ENCODE data around the gene LRMDA.

The LRMDA gene

GRCh38 chr10:75435291-75435690 is 3.9 kb downstream of the LRMDA start:
- DNase-seq (ENCODE audit: low read depth), result no peak
- no peak for TF ChIP-seq CTCF (IDR thresholded peaks at IDR 0.05; ENCODE audit: low read depth, low read length, missing control alignments)
- in situ Hi-C loops (cut with HindIII; ENCODE audit: low sequenced_read_pairs), result no loop called here
- no peak overlapping the region for H3K4me3 ChIP-seq (ENCODE audit: low read depth, low read length)

GRCh38 chr10:75436896-75437295 is 5.5 kb downstream of the LRMDA start:
- in situ Hi-C loops (cut with HindIII; ENCODE audit: low sequenced_read_pairs), result no loop called here
- TF ChIP-seq CTCF (IDR thresholded peaks at IDR 0.05; ENCODE audit: low read depth, low read length, missing control alignments), result no peak
- DNase-seq (ENCODE audit: low read depth), result no peak
- no peak overlapping the region for H3K4me3 ChIP-seq (ENCODE audit: low read depth, low read length)

GRCh38 chr10:75437693-75438092 is 6.3 kb downstream of the LRMDA start:
- DNase-seq (ENCODE audit: low read depth), result no peak
- in situ Hi-C loops (cut with HindIII; ENCODE audit: low sequenced_read_pairs), result no loop called here
- H3K4me3 ChIP-seq (ENCODE audit: low read depth, low read length), result no peak overlapping the region
- no peak for TF ChIP-seq CTCF (IDR thresholded peaks at IDR 0.05; ENCODE audit: low read depth, low read length, missing control alignments)

GRCh38 chr10:75438275-75438674 is 6.9 kb downstream of the LRMDA start:
- TF ChIP-seq CTCF (IDR thresholded peaks at IDR 0.05; ENCODE audit: low read depth, low read length, missing control alignments), result no peak
- in situ Hi-C loops (cut with HindIII; ENCODE audit: low sequenced_read_pairs), result no loop called here
- H3K4me3 ChIP-seq (ENCODE audit: low read depth, low read length), result no peak overlapping the region
- no peak for DNase-seq (ENCODE audit: low read depth)

GRCh38 chr10:75439811-75440210 is 8.4 kb downstream of the LRMDA start:
- DNase-seq (ENCODE audit: low read depth), result no peak
- in situ Hi-C loops (cut with HindIII; ENCODE audit: low sequenced_read_pairs), result no loop called here
- TF ChIP-seq CTCF (IDR thresholded peaks at IDR 0.05; ENCODE audit: low read depth, low read length, missing control alignments), result no peak
- H3K4me3 ChIP-seq (ENCODE audit: low read depth, low read length), result no peak overlapping the region

- H3K4me3 ChIP-seq (ENCODE audit: low read depth, low read length), result no peak overlapping the region
- in situ Hi-C loops (cut with HindIII; ENCODE audit: low sequenced_read_pairs), result no loop called here
- DNase-seq (ENCODE audit: low read depth), result no peak
- TF ChIP-seq CTCF (IDR thresholded peaks at IDR 0.05; ENCODE audit: low read depth, low read length, missing control alignments), result no peak
These were observed 8.9 kb downstream of the LRMDA start for GRCh38 chr10:75440271-75440793.

- H3K4me3 ChIP-seq (ENCODE audit: low read depth, low read length), result no peak overlapping the region
- no peak for DNase-seq (ENCODE audit: low read depth)
- in situ Hi-C loops (cut with HindIII; ENCODE audit: low sequenced_read_pairs), result no loop called here
- no peak for TF ChIP-seq CTCF (IDR thresholded peaks at IDR 0.05; ENCODE audit: low read depth, low read length, missing control alignments)
These were observed 9.8 kb downstream of the LRMDA start for GRCh38 chr10:75441196-75441595.

Data from astrocyte of the cerebellum (primary cell).